Gastrocnemius medialis (tissue), 4 donors: ENCODE measurements around the gene GCA.

Source experiments
- POLR2A ChIP-seq, 2 donors: fragments of 450-650 bp; IDR thresholded peaks; one replicate each; pipeline ENCODE4 v1.6.1; 2017; ENCODE audit warnings: antibody characterized with exemption in 2 of 2, mild to moderate bottlenecking in 2 of 2, moderate library complexity in 2 of 2
- TF ChIP-seq, protein P1 (sequence below), 5 experiments: fragments of 450-650 bp in 3 of 5; fragments of 200-600 bp in 2 of 5; sonication (generic) in 2 of 5; IDR thresholded peaks in 4 of 5; conservative IDR thresholded peaks in 1 of 5; 1 replicate in 4 of 5; 2 replicates in 1 of 5; pipeline ENCODE4 v1.5.1; 2016 to 2019; ENCODE audit warnings: antibody characterized with exemption in 5 of 5, mild to moderate bottlenecking in 3 of 5, moderate library complexity in 3 of 5

DNA sequence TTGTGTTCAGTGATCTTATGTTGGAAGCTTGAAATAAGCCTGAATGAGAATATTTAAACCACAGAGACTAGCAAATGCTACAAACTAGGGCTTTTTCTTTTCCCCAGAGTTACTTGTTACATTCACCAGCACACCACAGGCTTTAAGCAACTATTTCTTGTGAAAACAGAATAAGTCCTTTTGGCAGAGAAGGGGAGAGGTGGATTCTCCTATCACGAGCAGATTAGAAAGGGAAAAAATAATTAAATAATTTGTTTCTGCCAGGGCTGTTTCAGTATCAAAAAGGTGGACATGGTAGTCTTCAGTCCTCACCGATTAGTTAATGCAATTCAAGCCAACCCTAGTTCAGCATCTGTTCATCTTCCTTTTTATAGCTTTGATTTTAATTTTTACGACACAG is 38.0 kb upstream of the GCA start:
- no peak for TF ChIP-seq POLR2A (IDR thresholded peaks at IDR 0.05)
- TF ChIP-seq, protein P1, sequence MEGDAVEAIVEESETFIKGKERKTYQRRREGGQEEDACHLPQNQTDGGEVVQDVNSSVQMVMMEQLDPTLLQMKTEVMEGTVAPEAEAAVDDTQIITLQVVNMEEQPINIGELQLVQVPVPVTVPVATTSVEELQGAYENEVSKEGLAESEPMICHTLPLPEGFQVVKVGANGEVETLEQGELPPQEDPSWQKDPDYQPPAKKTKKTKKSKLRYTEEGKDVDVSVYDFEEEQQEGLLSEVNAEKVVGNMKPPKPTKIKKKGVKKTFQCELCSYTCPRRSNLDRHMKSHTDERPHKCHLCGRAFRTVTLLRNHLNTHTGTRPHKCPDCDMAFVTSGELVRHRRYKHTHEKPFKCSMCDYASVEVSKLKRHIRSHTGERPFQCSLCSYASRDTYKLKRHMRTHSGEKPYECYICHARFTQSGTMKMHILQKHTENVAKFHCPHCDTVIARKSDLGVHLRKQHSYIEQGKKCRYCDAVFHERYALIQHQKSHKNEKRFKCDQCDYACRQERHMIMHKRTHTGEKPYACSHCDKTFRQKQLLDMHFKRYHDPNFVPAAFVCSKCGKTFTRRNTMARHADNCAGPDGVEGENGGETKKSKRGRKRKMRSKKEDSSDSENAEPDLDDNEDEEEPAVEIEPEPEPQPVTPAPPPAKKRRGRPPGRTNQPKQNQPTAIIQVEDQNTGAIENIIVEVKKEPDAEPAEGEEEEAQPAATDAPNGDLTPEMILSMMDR (IDR thresholded peaks at IDR 0.05 in 4 of 5, conservative IDR thresholded peaks at IDR 0.05 in 1 of 5), result no peak
